IPS-15b (cell line): ENCODE results near the gene CAPZA3.
"Not testable (repeated sequence)": the region's sequence is repeated elsewhere in the genome, so short reads cannot be mapped to it uniquely, and the experiment has no call there.

Source experiments
- H3K27me3 ChIP-seq: one replicate; pipeline ENCODE4 v1.6.1; 2013; ENCODE audit warnings: low read length; ENCODE audit not compliant: control insufficient read depth, insufficient read depth
- H3K36me3 ChIP-seq: one replicate; pipeline ENCODE4 v1.6.1; 2013; ENCODE audit warnings: low read length; ENCODE audit not compliant: control insufficient read depth, insufficient read depth
- H3K4me1 ChIP-seq: one replicate; pipeline ENCODE4 v1.6.1; 2013; ENCODE audit warnings: mild to moderate bottlenecking, low read length; ENCODE audit not compliant: control insufficient read depth, insufficient read depth
- H3K4me3 ChIP-seq: one replicate; pipeline ENCODE4 v1.5.1; 2013; ENCODE audit warnings: low read depth, low read length
- H3K9ac ChIP-seq: one replicate; pipeline ENCODE4 v1.6.1; 2013; ENCODE audit warnings: low read depth, mild to moderate bottlenecking, low read length
- H3K9me3 ChIP-seq: one replicate; pipeline ENCODE4 v1.6.1; 2013; ENCODE audit warnings: mild to moderate bottlenecking, low read length; ENCODE audit not compliant: control insufficient read depth, insufficient read depth

The CAPZA3 gene

GRCh38 chr12:18755341-18755740, 17.4 kb downstream of the CAPZA3 start:
- no peaks in the 10 kb centered on the region for H3K9me3 ChIP-seq
- H3K4me3 ChIP-seq = no peak overlapping the region
- peaks cover 30% of the 10 kb centered on the region for H3K4me1 ChIP-seq
- H3K27me3 ChIP-seq = no peaks in the 10 kb centered on the region
- H3K36me3 ChIP-seq = no peaks in the 10 kb centered on the region
- no peak overlapping the region for H3K9ac ChIP-seq

GRCh38 chr12:18766479-18766878, 28.6 kb downstream of the CAPZA3 start:
- not testable (repeated sequence) for H3K9me3 ChIP-seq, H3K27me3 ChIP-seq, H3K4me3 ChIP-seq, H3K9ac ChIP-seq, H3K36me3 ChIP-seq, H3K4me1 ChIP-seq

GRCh38 chr12:18782827-18783226, 44.9 kb downstream of the CAPZA3 start:
- no peaks in the 10 kb centered on the region for H3K36me3 ChIP-seq
- no peaks in the 10 kb centered on the region for H3K4me1 ChIP-seq
- no peak overlapping the region for H3K4me3 ChIP-seq
- H3K27me3 ChIP-seq = no peaks in the 10 kb centered on the region
- H3K9ac ChIP-seq = no peak overlapping the region
- no peaks in the 10 kb centered on the region for H3K9me3 ChIP-seq

DNA sequence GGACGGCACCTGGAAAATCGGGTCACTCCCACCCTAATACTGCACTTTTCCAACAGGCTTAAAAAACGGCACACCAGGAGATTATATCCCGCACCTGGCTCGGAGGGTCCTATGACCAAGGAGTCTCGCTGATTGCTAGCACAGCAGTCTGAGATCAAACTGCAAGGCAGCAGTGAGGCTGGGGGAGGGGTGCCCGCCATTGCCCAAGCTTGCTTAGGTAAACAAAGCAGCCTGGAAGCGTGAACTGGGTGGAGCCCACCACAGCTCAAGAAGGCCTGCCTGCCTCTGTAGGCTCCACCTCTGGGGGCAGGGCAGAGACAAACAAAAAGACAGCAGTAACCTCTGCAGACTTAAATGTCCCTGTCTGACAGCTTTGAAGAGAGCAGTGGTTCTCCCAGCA, 47.5 kb downstream of the CAPZA3 start:
- H3K36me3 ChIP-seq, H3K4me3 ChIP-seq, H3K4me1 ChIP-seq, H3K9me3 ChIP-seq, H3K27me3 ChIP-seq, H3K9ac ChIP-seq: not testable (repeated sequence)
